HepG2 (cell line): ENCODE data around the gene TTBK2.
"Not testable (repeated sequence)": the region's sequence is repeated elsewhere in the genome, so short reads cannot be mapped to it uniquely, and the experiment has no call there.

ENCODE experiments used
- CBX5 ChIP-seq: sonication (generic); formaldehyde crosslinking; IDR thresholded peaks from 2 replicates; pipeline ENCODE4 v1.4.0; 2020; ENCODE audit warnings: missing genetic modification reagents, borderline replicate concordance
- DPF2 ChIP-seq: sonication (generic); formaldehyde crosslinking; IDR thresholded peaks from 2 replicates; pipeline ENCODE4 v1.4.0; 2020; ENCODE audit warnings: mild to moderate bottlenecking, low read depth, missing genetic modification reagents, borderline replicate concordance
- FOXM1 ChIP-seq: sonication (generic); formaldehyde crosslinking; IDR thresholded peaks from 2 replicates; pipeline ENCODE4 v1.5.0; 2020; ENCODE audit warnings: missing genetic modification reagents
- MAFG ChIP-seq: sonication (generic); formaldehyde crosslinking; IDR thresholded peaks from 2 replicates; pipeline ENCODE4 v1.5.1; 2020; ENCODE audit warnings: mild to moderate bottlenecking, missing genetic modification reagents
- POGZ ChIP-seq: sonication (generic); formaldehyde crosslinking; IDR thresholded peaks from 2 replicates; pipeline ENCODE4 v1.4.0; 2020; ENCODE audit warnings: mild to moderate bottlenecking, missing genetic modification reagents
- ZNF121 ChIP-seq: sonication (generic); formaldehyde crosslinking; IDR thresholded peaks from 2 replicates; pipeline ENCODE4 v1.5.0; 2020; ENCODE audit warnings: mild to moderate bottlenecking, missing genetic modification reagents
- ZNF282 ChIP-seq: fragments of 450-650 bp; IDR thresholded peaks from 2 replicates; pipeline ENCODE4 v1.6.1; 2018; ENCODE audit not compliant: partially characterized antibody
- ZNF703 ChIP-seq: sonication (generic); formaldehyde crosslinking; IDR thresholded peaks from 2 replicates; pipeline ENCODE4 v1.5.1; 2020; ENCODE audit warnings: missing genetic modification reagents, mild to moderate bottlenecking, moderate library complexity, borderline replicate concordance
- TF ChIP-seq, protein P1 (sequence below): sonication (generic); formaldehyde crosslinking; IDR thresholded peaks from 2 replicates; pipeline ENCODE4 v1.4.0; 2020; ENCODE audit warnings: missing genetic modification reagents
- TF ChIP-seq, protein P2 (sequence below): sonication (generic); formaldehyde crosslinking; IDR thresholded peaks from 2 replicates; pipeline ENCODE4 v1.4.0; 2020; ENCODE audit warnings: missing genetic modification reagents, borderline replicate concordance
- TF ChIP-seq, protein P3 (sequence below): sonication (generic); formaldehyde crosslinking; IDR thresholded peaks from 2 replicates; pipeline ENCODE4 v1.5.0; 2020; ENCODE audit warnings: mild to moderate bottlenecking, missing genetic modification reagents, moderate library complexity
- TF ChIP-seq, protein P4 (sequence below): sonication (generic); formaldehyde crosslinking; conservative IDR thresholded peaks from 2 replicates; pipeline ENCODE4 v1.8.0; 2022; ENCODE audit warnings: low read depth, missing genetic modification reagents
- TF ChIP-seq, protein P5 (sequence below): sonication (generic); formaldehyde crosslinking; IDR thresholded peaks from 2 replicates; pipeline ENCODE4 v1.4.0; 2020; ENCODE audit warnings: missing genetic modification reagents, borderline replicate concordance

DNA sequence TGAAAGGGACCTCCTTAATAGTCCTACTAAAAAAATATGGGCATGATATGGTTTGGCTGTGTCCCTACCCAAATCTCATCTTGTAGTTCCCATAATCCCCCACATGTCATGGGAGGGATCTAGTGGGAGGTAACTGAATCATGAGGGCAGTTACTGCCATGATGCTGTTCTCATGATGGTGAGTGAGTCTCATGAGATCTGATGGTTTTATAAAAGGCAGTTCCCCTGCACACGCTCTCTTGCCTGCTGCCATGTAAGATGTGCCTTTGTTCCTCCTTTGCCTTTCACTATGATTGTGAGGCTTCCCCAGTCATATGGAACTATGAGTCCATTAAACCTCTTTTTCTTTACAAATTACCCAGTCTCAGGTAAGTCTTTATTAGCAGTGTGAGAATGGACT, 26.7 kb downstream of the TTBK2 start:
- TF ChIP-seq ZNF121 (CRISPR knock-in tag); FOXM1 (CRISPR knock-in tag); MAFG (CRISPR knock-in tag); ZNF282; POGZ (CRISPR knock-in tag); DPF2; CBX5 (CRISPR knock-in tag); ZNF703 (CRISPR knock-in tag): not testable (repeated sequence)
- TF ChIP-seq, protein P1, sequence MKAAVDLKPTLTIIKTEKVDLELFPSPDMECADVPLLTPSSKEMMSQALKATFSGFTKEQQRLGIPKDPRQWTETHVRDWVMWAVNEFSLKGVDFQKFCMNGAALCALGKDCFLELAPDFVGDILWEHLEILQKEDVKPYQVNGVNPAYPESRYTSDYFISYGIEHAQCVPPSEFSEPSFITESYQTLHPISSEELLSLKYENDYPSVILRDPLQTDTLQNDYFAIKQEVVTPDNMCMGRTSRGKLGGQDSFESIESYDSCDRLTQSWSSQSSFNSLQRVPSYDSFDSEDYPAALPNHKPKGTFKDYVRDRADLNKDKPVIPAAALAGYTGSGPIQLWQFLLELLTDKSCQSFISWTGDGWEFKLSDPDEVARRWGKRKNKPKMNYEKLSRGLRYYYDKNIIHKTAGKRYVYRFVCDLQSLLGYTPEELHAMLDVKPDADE, result not testable (repeated sequence)
- TF ChIP-seq, protein P2, sequence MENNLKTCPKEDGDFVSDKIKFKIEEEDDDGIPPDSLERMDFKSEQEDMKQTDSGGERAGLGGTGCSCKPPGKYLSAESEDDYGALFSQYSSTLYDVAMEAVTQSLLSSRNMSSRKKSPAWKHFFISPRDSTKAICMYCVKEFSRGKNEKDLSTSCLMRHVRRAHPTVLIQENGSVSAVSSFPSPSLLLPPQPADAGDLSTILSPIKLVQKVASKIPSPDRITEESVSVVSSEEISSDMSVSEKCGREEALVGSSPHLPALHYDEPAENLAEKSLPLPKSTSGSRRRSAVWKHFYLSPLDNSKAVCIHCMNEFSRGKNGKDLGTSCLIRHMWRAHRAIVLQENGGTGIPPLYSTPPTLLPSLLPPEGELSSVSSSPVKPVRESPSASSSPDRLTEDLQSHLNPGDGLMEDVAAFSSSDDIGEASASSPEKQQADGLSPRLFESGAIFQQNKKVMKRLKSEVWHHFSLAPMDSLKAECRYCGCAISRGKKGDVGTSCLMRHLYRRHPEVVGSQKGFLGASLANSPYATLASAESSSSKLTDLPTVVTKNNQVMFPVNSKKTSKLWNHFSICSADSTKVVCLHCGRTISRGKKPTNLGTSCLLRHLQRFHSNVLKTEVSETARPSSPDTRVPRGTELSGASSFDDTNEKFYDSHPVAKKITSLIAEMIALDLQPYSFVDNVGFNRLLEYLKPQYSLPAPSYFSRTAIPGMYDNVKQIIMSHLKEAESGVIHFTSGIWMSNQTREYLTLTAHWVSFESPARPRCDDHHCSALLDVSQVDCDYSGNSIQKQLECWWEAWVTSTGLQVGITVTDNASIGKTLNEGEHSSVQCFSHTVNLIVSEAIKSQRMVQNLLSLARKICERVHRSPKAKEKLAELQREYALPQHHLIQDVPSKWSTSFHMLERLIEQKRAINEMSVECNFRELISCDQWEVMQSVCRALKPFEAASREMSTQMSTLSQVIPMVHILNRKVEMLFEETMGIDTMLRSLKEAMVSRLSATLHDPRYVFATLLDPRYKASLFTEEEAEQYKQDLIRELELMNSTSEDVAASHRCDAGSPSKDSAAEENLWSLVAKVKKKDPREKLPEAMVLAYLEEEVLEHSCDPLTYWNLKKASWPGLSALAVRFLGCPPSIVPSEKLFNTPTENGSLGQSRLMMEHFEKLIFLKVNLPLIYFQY (CRISPR knock-in tag), result not testable (repeated sequence)
- TF ChIP-seq, protein P3, sequence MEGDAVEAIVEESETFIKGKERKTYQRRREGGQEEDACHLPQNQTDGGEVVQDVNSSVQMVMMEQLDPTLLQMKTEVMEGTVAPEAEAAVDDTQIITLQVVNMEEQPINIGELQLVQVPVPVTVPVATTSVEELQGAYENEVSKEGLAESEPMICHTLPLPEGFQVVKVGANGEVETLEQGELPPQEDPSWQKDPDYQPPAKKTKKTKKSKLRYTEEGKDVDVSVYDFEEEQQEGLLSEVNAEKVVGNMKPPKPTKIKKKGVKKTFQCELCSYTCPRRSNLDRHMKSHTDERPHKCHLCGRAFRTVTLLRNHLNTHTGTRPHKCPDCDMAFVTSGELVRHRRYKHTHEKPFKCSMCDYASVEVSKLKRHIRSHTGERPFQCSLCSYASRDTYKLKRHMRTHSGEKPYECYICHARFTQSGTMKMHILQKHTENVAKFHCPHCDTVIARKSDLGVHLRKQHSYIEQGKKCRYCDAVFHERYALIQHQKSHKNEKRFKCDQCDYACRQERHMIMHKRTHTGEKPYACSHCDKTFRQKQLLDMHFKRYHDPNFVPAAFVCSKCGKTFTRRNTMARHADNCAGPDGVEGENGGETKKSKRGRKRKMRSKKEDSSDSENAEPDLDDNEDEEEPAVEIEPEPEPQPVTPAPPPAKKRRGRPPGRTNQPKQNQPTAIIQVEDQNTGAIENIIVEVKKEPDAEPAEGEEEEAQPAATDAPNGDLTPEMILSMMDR (CRISPR knock-in tag), result not testable (repeated sequence)
- TF ChIP-seq, protein P4, sequence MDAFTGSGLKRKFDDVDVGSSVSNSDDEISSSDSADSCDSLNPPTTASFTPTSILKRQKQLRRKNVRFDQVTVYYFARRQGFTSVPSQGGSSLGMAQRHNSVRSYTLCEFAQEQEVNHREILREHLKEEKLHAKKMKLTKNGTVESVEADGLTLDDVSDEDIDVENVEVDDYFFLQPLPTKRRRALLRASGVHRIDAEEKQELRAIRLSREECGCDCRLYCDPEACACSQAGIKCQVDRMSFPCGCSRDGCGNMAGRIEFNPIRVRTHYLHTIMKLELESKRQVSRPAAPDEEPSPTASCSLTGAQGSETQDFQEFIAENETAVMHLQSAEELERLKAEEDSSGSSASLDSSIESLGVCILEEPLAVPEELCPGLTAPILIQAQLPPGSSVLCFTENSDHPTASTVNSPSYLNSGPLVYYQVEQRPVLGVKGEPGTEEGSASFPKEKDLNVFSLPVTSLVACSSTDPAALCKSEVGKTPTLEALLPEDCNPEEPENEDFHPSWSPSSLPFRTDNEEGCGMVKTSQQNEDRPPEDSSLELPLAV, result not testable (repeated sequence)
- TF ChIP-seq, protein P5, sequence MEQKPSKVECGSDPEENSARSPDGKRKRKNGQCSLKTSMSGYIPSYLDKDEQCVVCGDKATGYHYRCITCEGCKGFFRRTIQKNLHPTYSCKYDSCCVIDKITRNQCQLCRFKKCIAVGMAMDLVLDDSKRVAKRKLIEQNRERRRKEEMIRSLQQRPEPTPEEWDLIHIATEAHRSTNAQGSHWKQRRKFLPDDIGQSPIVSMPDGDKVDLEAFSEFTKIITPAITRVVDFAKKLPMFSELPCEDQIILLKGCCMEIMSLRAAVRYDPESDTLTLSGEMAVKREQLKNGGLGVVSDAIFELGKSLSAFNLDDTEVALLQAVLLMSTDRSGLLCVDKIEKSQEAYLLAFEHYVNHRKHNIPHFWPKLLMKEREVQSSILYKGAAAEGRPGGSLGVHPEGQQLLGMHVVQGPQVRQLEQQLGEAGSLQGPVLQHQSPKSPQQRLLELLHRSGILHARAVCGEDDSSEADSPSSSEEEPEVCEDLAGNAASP, result not testable (repeated sequence)
